Mesenchymal stem cell (in vitro differentiated cells and primary cell): ENCODE measurements around the gene SAMD10.
A peak's percentile ranks its signal among the peaks of the same experiment; 100 is the strongest.

Experiments used
- DNase-seq: peaks from one replicate; pipeline ENCODE4 v3.0.0-alpha.2; 2013
- H2AFZ ChIP-seq: one replicate; pipeline ENCODE4 v1.6.1; 2013; ENCODE audit warnings: low read depth, mild to moderate bottlenecking, control low read depth, inconsistent platforms, low read length, moderate library complexity
- H2AK5ac ChIP-seq: 2 replicates; pipeline ENCODE4 v1.6.1; 2013; ENCODE audit warnings: low read length, moderate library complexity, mild to moderate bottlenecking, inconsistent platforms; ENCODE audit not compliant: severe bottlenecking
- H2BK120ac ChIP-seq: one replicate; pipeline ENCODE4 v1.6.1; 2013; ENCODE audit warnings: low read depth, mild to moderate bottlenecking, inconsistent platforms, low read length, moderate library complexity
- H2BK12ac ChIP-seq, 2 experiments: one replicate each; pipeline ENCODE4 v1.6.1; 2013; ENCODE audit warnings: inconsistent platforms in 2 of 2, low read length in 2 of 2, mild to moderate bottlenecking in 2 of 2, moderate library complexity in 2 of 2, control low read depth in 1 of 2
- H2BK15ac ChIP-seq: one replicate; pipeline ENCODE4 v1.6.1; 2013; ENCODE audit warnings: mild to moderate bottlenecking, low read depth, inconsistent platforms; ENCODE audit not compliant: poor library complexity, severe bottlenecking
- H2BK5ac ChIP-seq: 2 replicates; pipeline ENCODE4 v1.6.1; 2013; ENCODE audit warnings: low read depth, mild to moderate bottlenecking, low read length, control low read depth, inconsistent platforms; ENCODE audit not compliant: poor library complexity, severe bottlenecking
- H3K14ac ChIP-seq, 2 experiments: one replicate each; pipeline ENCODE4 v1.6.1; 2013; ENCODE audit warnings: inconsistent platforms in 2 of 2, low read length in 2 of 2, control low read depth in 1 of 2, mild to moderate bottlenecking in 1 of 2, moderate library complexity in 1 of 2
- H3K18ac ChIP-seq, 2 experiments: one replicate each; pipeline ENCODE4 v1.6.1; 2013; ENCODE audit warnings: inconsistent platforms in 2 of 2, low read length in 2 of 2, control low read depth in 1 of 2, low read depth in 1 of 2, mild to moderate bottlenecking in 1 of 2
- H3K23ac ChIP-seq, 2 experiments: one replicate each; pipeline ENCODE4 v1.6.1; 2013; ENCODE audit warnings: inconsistent platforms in 2 of 2, low read length in 2 of 2, mild to moderate bottlenecking in 2 of 2, moderate library complexity in 2 of 2, control low read depth in 1 of 2
- H3K27ac ChIP-seq: 2 replicates; pipeline ENCODE4 v1.5.1; 2013; ENCODE audit warnings: mild to moderate bottlenecking, moderate library complexity, low read length, control low read depth, inconsistent platforms; ENCODE audit not compliant: poor library complexity, severe bottlenecking
- H3K27me3 ChIP-seq, 2 experiments: 2 replicates each; pipeline versions ENCODE4 v1.6.1 to v1.7.0; 2013; ENCODE audit warnings: low read length in 2 of 2, mild to moderate bottlenecking in 2 of 2, moderate library complexity in 2 of 2, control low read depth in 1 of 2, inconsistent platforms in 1 of 2; ENCODE audit not compliant: control insufficient read depth in 1 of 2, insufficient read depth in 1 of 2
- H3K36me3 ChIP-seq, 2 experiments: 2 replicates each; pipeline versions ENCODE4 v1.6.1 to v1.7.0; 2013; ENCODE audit warnings: low read length in 2 of 2, control low read depth in 1 of 2, inconsistent platforms in 1 of 2, low read depth in 1 of 2, mild to moderate bottlenecking in 1 of 2; ENCODE audit not compliant: insufficient read depth in 2 of 2, control insufficient read depth in 1 of 2
- H3K4ac ChIP-seq, 2 experiments: one replicate each; pipeline ENCODE4 v1.6.1; 2013; ENCODE audit warnings: inconsistent platforms in 2 of 2, low read length in 2 of 2, mild to moderate bottlenecking in 2 of 2, moderate library complexity in 2 of 2, control low read depth in 1 of 2, low read depth in 1 of 2
- H3K4me1 ChIP-seq: 2 replicates; pipeline ENCODE4 v1.6.1; 2013; ENCODE audit warnings: low read depth, low read length, control low read depth; ENCODE audit not compliant: control insufficient read depth, insufficient read depth
- H3K4me2 ChIP-seq: 2 replicates; pipeline ENCODE4 v1.6.1; 2013; ENCODE audit warnings: low read length, mild to moderate bottlenecking, inconsistent platforms; ENCODE audit not compliant: poor library complexity, severe bottlenecking
- H3K4me3 ChIP-seq, 2 experiments: 2 replicates each; pipeline versions ENCODE4 v1.5.1 to v1.7.0; 2013; ENCODE audit warnings: low read length in 2 of 2, mild to moderate bottlenecking in 2 of 2, control low read depth in 1 of 2, low read depth in 1 of 2; ENCODE audit not compliant: insufficient read depth in 1 of 2
- H3K79me1 ChIP-seq: replicated peaks from 2 replicates; pipeline ENCODE4 v1.6.1; 2013; ENCODE audit warnings: mild to moderate bottlenecking, control low read depth, low read length, inconsistent platforms; ENCODE audit not compliant: poor library complexity, severe bottlenecking
- H3K9ac ChIP-seq: 2 replicates; pipeline ENCODE4 v1.7.0; 2013; ENCODE audit warnings: mild to moderate bottlenecking, low read length, moderate library complexity
- H3K9me3 ChIP-seq: 2 replicates; pipeline ENCODE4 v1.7.0; 2013; ENCODE audit warnings: mild to moderate bottlenecking, low read length; ENCODE audit not compliant: control insufficient read depth
- H4K8ac ChIP-seq: one replicate; pipeline ENCODE4 v1.6.1; 2013; ENCODE audit warnings: inconsistent platforms, mild to moderate bottlenecking, low read length, moderate library complexity
- H4K91ac ChIP-seq: one replicate; pipeline ENCODE4 v1.6.1; 2013; ENCODE audit warnings: mild to moderate bottlenecking, low read length, inconsistent platforms
- WGBS: methylation state at CpG from one replicate; pipeline ENCODE4 v1.1.7; 2013; ENCODE audit warnings: mixed read lengths; 5-methylcytosine and 5-hydroxymethylcytosine counted together

SAMD10 gene

GRCh38 chr20:63957004-63957689 is 22.3 kb downstream of the SAMD10 start:
- 10% methylated on average over 27 of the region's 28 CpGs for WGBS
- H3K9ac ChIP-seq: peak overlapping the region; percentile 89

GRCh38 chr20:63956664-63957003 is 22.8 kb downstream of the SAMD10 start:
- Histone ChIP-seq H2BK15ac (no peak overlapping the region), H3K4ac (no peak overlapping the region), H3K27ac (peak overlapping the region; percentile 11), H3K14ac (no peak overlapping the region), H3K36me3 (peaks cover 26 to 62% of the 10 kb centered on the region in 2 experiments), H3K23ac (no peak overlapping the region), H4K8ac (no peak overlapping the region), H3K9ac (peak overlapping the region; percentile 89), H4K91ac (no peak overlapping the region), H2AFZ (no peak overlapping the region), H2BK12ac (no peak overlapping the region), H2BK5ac (no peak overlapping the region), H3K4me2 (peak overlapping the region; percentile 93), H2BK120ac (no peak overlapping the region), H2AK5ac (no peak overlapping the region), H3K79me1 (peaks cover 25% of the 10 kb centered on the region), H3K9me3 (no peaks in the 10 kb centered on the region), H3K4me1 (peaks cover 48% of the 10 kb centered on the region), H3K4me3 (peak overlapping the region; percentile 54 to 82), H3K27me3 (no peaks in the 10 kb centered on the region), H3K18ac (no peak overlapping the region)
- no peak for DNase-seq
- WGBS: under 1% methylated on average over 10 of the region's 15 CpGs

More at GRCh38 chr20:63957004-63957689, 22.3 kb downstream of the SAMD10 start:
- peaks cover 23% of the 10 kb centered on the region for H3K79me1 ChIP-seq
- peak overlapping the region; percentile 40 for H4K8ac ChIP-seq
- no peak overlapping the region for H2BK5ac ChIP-seq
- H2BK120ac ChIP-seq: no peak overlapping the region
- peak overlapping the region in 1 of 2 experiments; percentile 73 for H3K18ac ChIP-seq
- peak overlapping the region; percentile 54 to 82 for H3K4me3 ChIP-seq
- DNase-seq: peak; percentile 71
- H3K23ac ChIP-seq: no peak overlapping the region
- peak overlapping the region in 1 of 2 experiments; percentile 32 for H2BK12ac ChIP-seq
- H3K4ac ChIP-seq: peak overlapping the region in 1 of 2 experiments; percentile 89
- peak overlapping the region; percentile 64 for H3K27ac ChIP-seq
- H2BK15ac ChIP-seq: no peak overlapping the region
- H2AK5ac ChIP-seq: no peak overlapping the region
- H3K4me2 ChIP-seq: peak overlapping the region; percentile 93
- H4K91ac ChIP-seq: no peak overlapping the region
- H3K36me3 ChIP-seq: peaks cover 32 to 62% of the 10 kb centered on the region in 2 experiments
- no peaks in the 10 kb centered on the region for H3K9me3 ChIP-seq
- H3K4me1 ChIP-seq: peaks cover 43% of the 10 kb centered on the region
- H3K14ac ChIP-seq: no peak overlapping the region
- peak overlapping the region; percentile 77 for H2AFZ ChIP-seq
- no peaks in the 10 kb centered on the region for H3K27me3 ChIP-seq

GRCh38 chr20:63955827-63956663 is 23.4 kb downstream of the SAMD10 start, which contains the start of gene UCKL1:
Gene UCKL1, minus strand, starts transcription at chr20:63956416. Its CDS starts 44 bp downstream, at chr20:63956372.
- Histone ChIP-seq H3K79me1 (peaks cover 24% of the 10 kb centered on the region), H3K4ac (peak within 1 kb of the TSS; percentile 57 to 93), H3K36me3 (peaks cover 21 to 59% of the 10 kb centered on the region in 2 experiments), H3K4me1 (peaks cover 53% of the 10 kb centered on the region), H2BK12ac (peak within 1 kb of the TSS in 1 of 2 experiments; percentile 73), H3K4me2 (peak within 1 kb of the TSS; percentile 97), H2BK5ac (peak within 1 kb of the TSS; percentile 69), H2BK15ac (peak within 1 kb of the TSS; percentile 57), H3K9ac (peak within 1 kb of the TSS; percentile 94), H3K14ac (peak within 1 kb of the TSS in 1 of 2 experiments; percentile 100), H3K9me3 (no peaks in the 10 kb centered on the region), H3K4me3 (peak within 1 kb of the TSS; percentile 92 to 99), H3K18ac (peak within 1 kb of the TSS; percentile 91 to 100), H3K27me3 (no peaks in the 10 kb centered on the region), H2BK120ac (no peak within 1 kb of the TSS), H3K23ac (peak within 1 kb of the TSS; percentile 97), H4K8ac (peak within 1 kb of the TSS; percentile 87), H3K27ac (peak within 1 kb of the TSS; percentile 64), H4K91ac (peak within 1 kb of the TSS; percentile 77), H2AK5ac (no peak within 1 kb of the TSS), H2AFZ (peak within 1 kb of the TSS; percentile 90)
- WGBS: under 1% methylated on average over 90 of the region's 105 CpGs
- DNase-seq: peak; percentile 90
